ENCODE results near the gene MTX2. TPM values are rescaled to one million over a fixed set of nuclear protein-coding genes. Genes with fewer than 3 reads are reported as not detected.

MTX2 gene
- total and polyA plus RNA-seq, 9 of the 15 experiments (the other 6 are each of a cell fraction or from before 2014, with no cell fraction given), result 38.1 to 170 (median 88.0) TPM

- Histone ChIP-seq H3K9me3 (replicated peaks; ENCODE audit: control insufficient read depth, insufficient read depth, low read depth, low read length) (no peaks in the 10 kb centered on the region), H2AFZ (ENCODE audit: low read depth, low read length) (no peak overlapping the region), H3K27ac (ENCODE audit: extremely low read depth, low read depth, low read length) (no peak overlapping the region), H3K4me3 (no peak overlapping the region), H3K9ac (ENCODE audit: insufficient read depth in 1 of 2, low read depth in 2 of 2, low read length in 2 of 2) (no peak overlapping the region), H3K36me3 (ENCODE audit: control insufficient read depth, insufficient read depth, low read length) (peaks cover 17% of the 10 kb centered on the region), H4K20me1 (replicated peaks; ENCODE audit: control insufficient read depth, insufficient read depth, low read length) (0 out of 2 replicates have a peak, but pooled peaks cover 3% of the 10 kb centered on the region), H3K4me1 (replicated peaks in 1 of 2; ENCODE audit: control insufficient read depth in 2 of 2, insufficient read depth in 2 of 2, low read length in 2 of 2) (peaks cover 0 to 8% of the 10 kb centered on the region in 2 experiments; a peak in 2 of 5 replicates), H3K27me3 (ENCODE audit: control insufficient read depth in 2 of 2, insufficient read depth in 2 of 2, low read length in 2 of 2) (no peaks in the 10 kb centered on the region), H3K4me2 (ENCODE audit: insufficient read depth, low read length) (no peak overlapping the region), H3K79me2 (ENCODE audit: control insufficient read depth, insufficient read depth, low read length) (peaks cover 92% of the 10 kb centered on the region), H3K9me1 (ENCODE audit: control insufficient read depth, insufficient read depth, low read length) (no peaks in the 10 kb centered on the region)
- DNase-seq (ENCODE audit: extremely low read depth in 1 of 4, low spot score in 3 of 4) (no peak), ATAC-seq (peak; percentile 57), FAIRE-seq (no peak)
- ChIA-PET POLR2A (interaction anchor here (1.2 to 2.1 kb wide), 4 partner anchors 8 to 52 kb away, joined by 3 to 5 read pairs (median 4); partner anchors contain the start of gene MTX2), CTCF (ENCODE audit: low intra/inter-chr PET ratio) (no interaction called here)
- intact Hi-C loops (cut with micrococcal nuclease) (no loop called here), in situ Hi-C loops (cut with MboI) (no loop called here)
- BruUV-seq (replicated peaks), result no TSS peak
- WGBS (ENCODE audit: insufficient coverage, low coverage, missing lambda C conversion rate), result 49% methylated on average over 3 of the region's 3 CpGs
- TF ChIP-seq PATZ1 (CRISPR knock-in tag; IDR thresholded peaks at IDR 0.05; ENCODE audit: borderline replicate concordance) (no peak), ZNF197 (CRISPR knock-in tag; IDR thresholded peaks at IDR 0.05; ENCODE audit: low read depth) (no peak), ZNF717 (CRISPR knock-in tag; IDR thresholded peaks at IDR 0.05) (no peak), CC2D1A (IDR thresholded peaks at IDR 0.05) (no peak), ZFP30 (CRISPR knock-in tag; IDR thresholded peaks at IDR 0.05; ENCODE audit: borderline replicate concordance) (no peak), FOXO4 (CRISPR knock-in tag; IDR thresholded peaks at IDR 0.05) (no peak), ZNF589 (CRISPR knock-in tag; IDR thresholded peaks at IDR 0.05; ENCODE audit: low read depth) (no peak), CEBPG (CRISPR knock-in tag; IDR thresholded peaks at IDR 0.05) (no peak), CEBPG (tag; conservative IDR thresholded peaks at IDR 0.05 in 1 of 2, IDR thresholded peaks at IDR 0.05 in 1 of 2) (no peak), NCOR1 (IDR thresholded peaks at IDR 0.05) (no peak), TAF7 (tag; IDR thresholded peaks at IDR 0.05) (no peak), ZNF232 (CRISPR knock-in tag; IDR thresholded peaks at IDR 0.05) (no peak), NELFE (IDR thresholded peaks at IDR 0.05; ENCODE audit: insufficient read depth, insufficient read length) (no peak), HMGN3 (IDR thresholded peaks at IDR 0.05; ENCODE audit: borderline replicate concordance, extremely low read depth, insufficient read length, low read depth, low read length) (no peak)
- TF ChIP-seq, protein P1, sequence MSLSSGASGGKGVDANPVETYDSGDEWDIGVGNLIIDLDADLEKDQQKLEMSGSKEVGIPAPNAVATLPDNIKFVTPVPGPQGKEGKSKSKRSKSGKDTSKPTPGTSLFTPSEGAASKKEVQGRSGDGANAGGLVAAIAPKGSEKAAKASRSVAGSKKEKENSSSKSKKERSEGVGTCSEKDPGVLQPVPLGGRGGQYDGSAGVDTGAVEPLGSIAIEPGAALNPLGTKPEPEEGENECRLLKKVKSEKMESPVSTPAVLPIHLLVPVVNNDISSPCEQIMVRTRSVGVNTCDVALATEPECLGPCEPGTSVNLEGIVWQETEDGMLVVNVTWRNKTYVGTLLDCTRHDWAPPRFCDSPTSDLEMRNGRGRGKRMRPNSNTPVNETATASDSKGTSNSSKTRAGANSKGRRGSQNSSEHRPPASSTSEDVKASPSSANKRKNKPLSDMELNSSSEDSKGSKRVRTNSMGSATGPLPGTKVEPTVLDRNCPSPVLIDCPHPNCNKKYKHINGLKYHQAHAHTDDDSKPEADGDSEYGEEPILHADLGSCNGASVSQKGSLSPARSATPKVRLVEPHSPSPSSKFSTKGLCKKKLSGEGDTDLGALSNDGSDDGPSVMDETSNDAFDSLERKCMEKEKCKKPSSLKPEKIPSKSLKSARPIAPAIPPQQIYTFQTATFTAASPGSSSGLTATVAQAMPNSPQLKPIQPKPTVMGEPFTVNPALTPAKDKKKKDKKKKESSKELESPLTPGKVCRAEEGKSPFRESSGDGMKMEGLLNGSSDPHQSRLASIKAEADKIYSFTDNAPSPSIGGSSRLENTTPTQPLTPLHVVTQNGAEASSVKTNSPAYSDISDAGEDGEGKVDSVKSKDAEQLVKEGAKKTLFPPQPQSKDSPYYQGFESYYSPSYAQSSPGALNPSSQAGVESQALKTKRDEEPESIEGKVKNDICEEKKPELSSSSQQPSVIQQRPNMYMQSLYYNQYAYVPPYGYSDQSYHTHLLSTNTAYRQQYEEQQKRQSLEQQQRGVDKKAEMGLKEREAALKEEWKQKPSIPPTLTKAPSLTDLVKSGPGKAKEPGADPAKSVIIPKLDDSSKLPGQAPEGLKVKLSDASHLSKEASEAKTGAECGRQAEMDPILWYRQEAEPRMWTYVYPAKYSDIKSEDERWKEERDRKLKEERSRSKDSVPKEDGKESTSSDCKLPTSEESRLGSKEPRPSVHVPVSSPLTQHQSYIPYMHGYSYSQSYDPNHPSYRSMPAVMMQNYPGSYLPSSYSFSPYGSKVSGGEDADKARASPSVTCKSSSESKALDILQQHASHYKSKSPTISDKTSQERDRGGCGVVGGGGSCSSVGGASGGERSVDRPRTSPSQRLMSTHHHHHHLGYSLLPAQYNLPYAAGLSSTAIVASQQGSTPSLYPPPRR (CRISPR knock-in tag; IDR thresholded peaks at IDR 0.05; ENCODE audit: borderline replicate concordance), result no peak
Observed at GRCh38 chr2:176293334-176293733, 24.1 kb downstream of the MTX2 start.

Data from K562 (cell line).